ENCODE measurements around the gene IL31. TPM values are rescaled to one million over a fixed set of nuclear protein-coding genes. Genes with fewer than 3 reads are reported as not detected.
"Not testable (repeated sequence)": the region's sequence is repeated elsewhere in the genome, so short reads cannot be mapped to it uniquely, and the experiment has no call there.

The IL31 gene
- total RNA-seq, 1 donor from 2014 or later: not detected

GRCh38 chr12:122206976-122207375 lies 33.0 kb upstream of the IL31 start:
- no peak for DNase-seq (ENCODE audit: low read depth)
- TF ChIP-seq, protein P1, sequence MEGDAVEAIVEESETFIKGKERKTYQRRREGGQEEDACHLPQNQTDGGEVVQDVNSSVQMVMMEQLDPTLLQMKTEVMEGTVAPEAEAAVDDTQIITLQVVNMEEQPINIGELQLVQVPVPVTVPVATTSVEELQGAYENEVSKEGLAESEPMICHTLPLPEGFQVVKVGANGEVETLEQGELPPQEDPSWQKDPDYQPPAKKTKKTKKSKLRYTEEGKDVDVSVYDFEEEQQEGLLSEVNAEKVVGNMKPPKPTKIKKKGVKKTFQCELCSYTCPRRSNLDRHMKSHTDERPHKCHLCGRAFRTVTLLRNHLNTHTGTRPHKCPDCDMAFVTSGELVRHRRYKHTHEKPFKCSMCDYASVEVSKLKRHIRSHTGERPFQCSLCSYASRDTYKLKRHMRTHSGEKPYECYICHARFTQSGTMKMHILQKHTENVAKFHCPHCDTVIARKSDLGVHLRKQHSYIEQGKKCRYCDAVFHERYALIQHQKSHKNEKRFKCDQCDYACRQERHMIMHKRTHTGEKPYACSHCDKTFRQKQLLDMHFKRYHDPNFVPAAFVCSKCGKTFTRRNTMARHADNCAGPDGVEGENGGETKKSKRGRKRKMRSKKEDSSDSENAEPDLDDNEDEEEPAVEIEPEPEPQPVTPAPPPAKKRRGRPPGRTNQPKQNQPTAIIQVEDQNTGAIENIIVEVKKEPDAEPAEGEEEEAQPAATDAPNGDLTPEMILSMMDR (IDR thresholded peaks at IDR 0.05; ENCODE audit: insufficient read depth, low read length, severe bottlenecking): no peak
- H3K4me3 ChIP-seq (ENCODE audit: low read depth, low read length): no peak overlapping the region
- H3K36me3 ChIP-seq (ENCODE audit: control insufficient read depth, insufficient read depth, low read length): peaks cover 9% of the 10 kb centered on the region
- no peaks in the 10 kb centered on the region for H3K27me3 ChIP-seq (ENCODE audit: control insufficient read depth, insufficient read depth, low read length)
- FAIRE-seq: peak; percentile 64

- no peak for FAIRE-seq
- no peaks in the 10 kb centered on the region for H3K27me3 ChIP-seq (ENCODE audit: control insufficient read depth, insufficient read depth, low read length)
- DNase-seq (ENCODE audit: low read depth): no peak
- peaks cover 9% of the 10 kb centered on the region for H3K36me3 ChIP-seq (ENCODE audit: control insufficient read depth, insufficient read depth, low read length)
- TF ChIP-seq, protein P1 (IDR thresholded peaks at IDR 0.05; ENCODE audit: insufficient read depth, low read length, severe bottlenecking): no peak
- H3K4me3 ChIP-seq (ENCODE audit: low read depth, low read length): no peak overlapping the region
Measured at GRCh38 chr12:122206111-122206881, 32.3 kb upstream of the IL31 start.

DNA sequence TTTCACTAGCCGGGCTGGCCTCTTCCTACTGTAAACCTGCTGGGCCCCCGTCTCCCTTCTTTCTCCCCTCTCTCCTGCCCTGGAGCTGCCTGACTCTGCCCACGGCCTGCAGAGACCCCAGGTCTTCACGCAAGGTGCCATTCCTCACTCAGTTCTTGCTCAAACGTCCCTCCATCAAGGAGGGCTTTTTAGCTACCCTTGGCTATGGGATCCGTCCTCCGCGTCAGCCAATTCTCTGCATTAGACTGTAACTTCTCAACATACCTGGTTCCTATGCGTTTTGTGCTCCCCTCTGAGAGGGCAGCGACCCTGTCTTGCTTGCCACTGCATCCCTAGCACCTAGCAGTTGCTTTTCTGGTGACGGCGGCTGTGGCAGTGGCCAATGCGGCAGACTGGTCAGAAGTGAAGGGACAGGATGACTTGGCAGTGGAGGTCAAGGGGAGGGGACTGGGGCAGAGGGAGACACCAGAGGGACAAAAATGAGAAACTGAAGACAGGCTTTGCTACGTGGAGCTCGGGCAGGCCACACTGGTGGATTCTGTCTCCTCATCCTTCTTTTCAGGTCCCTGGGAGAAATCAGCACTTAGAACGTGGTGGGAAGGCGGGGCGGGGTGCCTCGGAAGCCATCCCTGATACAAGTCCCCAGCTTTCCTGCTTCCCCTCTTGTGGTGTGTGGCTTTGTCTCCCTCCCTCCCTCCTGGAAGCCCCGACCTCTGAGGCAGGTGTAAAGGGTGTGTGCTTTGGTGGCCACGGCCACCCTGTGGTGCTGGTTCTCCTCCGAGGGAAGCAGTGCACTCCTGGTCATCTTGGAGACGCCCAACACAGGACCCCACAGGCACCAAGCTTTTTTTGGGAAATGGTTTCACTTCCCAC lies 31.3 kb upstream of the IL31 start:
- no peak for DNase-seq (ENCODE audit: low read depth)
- TF ChIP-seq, protein P1 (IDR thresholded peaks at IDR 0.05; ENCODE audit: insufficient read depth, low read length, severe bottlenecking): no peak
- Histone ChIP-seq H3K4me3 (ENCODE audit: low read depth, low read length) (peak overlapping the region; percentile 5), H3K36me3 (ENCODE audit: control insufficient read depth, insufficient read depth, low read length) (peaks cover 7% of the 10 kb centered on the region), H3K27me3 (ENCODE audit: control insufficient read depth, insufficient read depth, low read length) (no peaks in the 10 kb centered on the region)
- no peak for FAIRE-seq

DNA sequence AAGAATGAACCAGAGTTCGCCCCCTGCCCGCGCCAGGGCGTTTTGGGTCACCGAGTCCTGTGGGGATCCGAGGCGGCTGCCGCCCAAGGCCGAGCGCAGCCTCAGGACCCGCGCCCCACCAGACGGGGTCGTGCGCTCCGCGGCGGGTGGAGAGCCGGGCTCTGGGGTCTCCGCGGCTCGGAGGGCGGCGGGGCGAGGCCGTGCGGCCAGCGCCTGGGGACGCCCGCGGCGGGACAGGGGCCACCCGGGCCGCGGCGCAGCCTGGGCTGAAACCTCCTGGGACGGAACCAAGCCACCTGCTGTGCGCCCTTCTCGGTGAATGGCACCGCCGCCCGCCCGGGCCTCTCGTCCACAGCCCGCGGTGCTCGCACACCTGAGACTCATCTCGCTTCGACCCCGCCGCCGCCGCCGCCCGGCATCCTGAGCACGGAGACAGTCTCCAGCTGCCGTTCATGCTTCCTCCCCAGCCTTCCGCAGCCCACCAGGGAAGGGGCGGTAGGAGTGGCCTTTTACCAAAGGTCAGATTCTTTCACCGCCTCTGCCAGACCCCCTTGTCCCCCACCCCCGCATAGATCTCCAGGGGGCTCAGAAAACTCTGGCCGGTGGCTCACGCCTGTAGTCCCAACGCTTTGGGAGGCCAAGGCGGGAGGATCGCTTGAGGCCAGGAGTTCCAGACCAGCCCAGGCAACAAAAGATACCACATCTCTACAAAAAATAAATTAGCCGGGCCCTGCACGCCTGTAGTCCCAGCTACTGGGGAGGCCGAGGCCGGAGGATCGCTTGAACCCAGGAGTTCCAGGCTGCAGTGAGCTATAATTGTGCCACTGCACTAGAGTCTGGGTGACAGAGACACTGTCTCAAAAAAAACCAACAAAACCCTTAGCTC lies 30.4 kb upstream of the IL31 start:
- Histone ChIP-seq H3K36me3 (ENCODE audit: control insufficient read depth, insufficient read depth, low read length) (peaks cover 6% of the 10 kb centered on the region), H3K27me3 (ENCODE audit: control insufficient read depth, insufficient read depth, low read length) (no peaks in the 10 kb centered on the region), H3K4me3 (ENCODE audit: low read depth, low read length) (peak overlapping the region; percentile 60)
- DNase-seq (ENCODE audit: low read depth): no peak
- FAIRE-seq: no peak
- TF ChIP-seq, protein P1 (IDR thresholded peaks at IDR 0.05; ENCODE audit: insufficient read depth, low read length, severe bottlenecking): no peak

- H3K36me3 ChIP-seq (ENCODE audit: control insufficient read depth, insufficient read depth, low read length): peaks cover 6% of the 10 kb centered on the region
- DNase-seq (ENCODE audit: low read depth) (peak; percentile 64), FAIRE-seq (no peak)
- H3K27me3 ChIP-seq (ENCODE audit: control insufficient read depth, insufficient read depth, low read length): no peaks in the 10 kb centered on the region
- TF ChIP-seq, protein P1 (IDR thresholded peaks at IDR 0.05; ENCODE audit: insufficient read depth, low read length, severe bottlenecking): no peak
- peak within 1 kb of the TSS; percentile 60 for H3K4me3 ChIP-seq (ENCODE audit: low read depth, low read length)
Measured at GRCh38 chr12:122203301-122204166, 29.5 kb upstream of the IL31 start, which contains the start of gene B3GNT4. TSS of gene B3GNT4 (plus strand) at chr12:122203709. CDS start at chr12:122204619, 910 bp downstream.

GRCh38 chr12:122202811-122203210 lies 28.8 kb upstream of the IL31 start:
- not testable (repeated sequence) for H3K36me3 ChIP-seq (ENCODE audit: control insufficient read depth, insufficient read depth, low read length); FAIRE-seq; DNase-seq (ENCODE audit: low read depth); H3K27me3 ChIP-seq (ENCODE audit: control insufficient read depth, insufficient read depth, low read length)
- peak overlapping the region; percentile 60 for H3K4me3 ChIP-seq (ENCODE audit: low read depth, low read length)
